Measurements from ENCODE around the gene SALL2.

GRCh38 chr14:21557084-21557901, 31.1 kb upstream of the SALL2 start:
- TF ChIP-seq CTCF (IDR thresholded peaks at IDR 0.05; ENCODE audit: insufficient read depth, low read length) (peak; percentile 7), POLR2AphosphoS5 (IDR thresholded peaks at IDR 0.05; ENCODE audit: low read depth) (no peak), REST (IDR thresholded peaks at IDR 0.05; ENCODE audit: insufficient replicate concordance, low read depth) (no peak), SPI1 (IDR thresholded peaks at IDR 0.05; ENCODE audit: borderline replicate concordance, low read depth) (no peak), GABPA (IDR thresholded peaks at IDR 0.05; ENCODE audit: low read depth) (no peak)

All from HL-60 (cell line).